Measurements from ENCODE around the gene HSPA12A.

The HSPA12A gene

GRCh38 chr10:116744163-116744753 lies 1.9 kb upstream of the HSPA12A start:
- no peak for DNase-seq (ENCODE audit: low read depth in 3 of 3)

- DNase-seq (ENCODE audit: low read depth in 3 of 3): peak in 1 of 3 donors; percentile 5
Observed at GRCh38 chr10:116743266-116744064, 1.1 kb upstream of the HSPA12A start.

GRCh38 chr10:116741391-116742351 lies 695 bp downstream of the HSPA12A start:
- DNase-seq (ENCODE audit: low read depth in 3 of 3): no peak

GRCh38 chr10:116740971-116741370 lies 1.4 kb downstream of the HSPA12A start:
- no peak for DNase-seq (ENCODE audit: low read depth in 3 of 3)

GRCh38 chr10:116738339-116738738 lies 4.0 kb downstream of the HSPA12A start:
- DNase-seq (ENCODE audit: low read depth in 3 of 3): no peak

GRCh38 chr10:116737627-116738327 lies 4.6 kb downstream of the HSPA12A start:
- DNase-seq (ENCODE audit: low read depth in 3 of 3): no peak

GRCh38 chr10:116733566-116733965 lies 8.8 kb downstream of the HSPA12A start:
- no peak for DNase-seq (ENCODE audit: low read depth in 3 of 3)

- DNase-seq (ENCODE audit: low read depth in 3 of 3): no peak
Observed at GRCh38 chr10:116732573-116732972, 9.8 kb downstream of the HSPA12A start.

- no peak for DNase-seq (ENCODE audit: low read depth in 3 of 3)
Observed at GRCh38 chr10:116730464-116731260, 11.7 kb downstream of the HSPA12A start.

- no peak for DNase-seq (ENCODE audit: low read depth in 3 of 3)
Observed at GRCh38 chr10:116729243-116729642, 13.1 kb downstream of the HSPA12A start.

- DNase-seq (ENCODE audit: low read depth in 3 of 3): no peak
Observed at GRCh38 chr10:116728526-116729096, 13.8 kb downstream of the HSPA12A start.

GRCh38 chr10:116723428-116724281 lies 18.7 kb downstream of the HSPA12A start:
- no peak for DNase-seq (ENCODE audit: low read depth in 3 of 3)

- DNase-seq (ENCODE audit: low read depth in 3 of 3): no peak
Observed at GRCh38 chr10:116722736-116723427, 19.5 kb downstream of the HSPA12A start.

GRCh38 chr10:116721547-116722392 lies 20.6 kb downstream of the HSPA12A start:
- no peak for DNase-seq (ENCODE audit: low read depth in 3 of 3)

GRCh38 chr10:116720668-116721546 lies 21.5 kb downstream of the HSPA12A start:
- DNase-seq (ENCODE audit: low read depth in 3 of 3): no peak

GRCh38 chr10:116720241-116720643 lies 22.1 kb downstream of the HSPA12A start:
- DNase-seq (ENCODE audit: low read depth in 3 of 3): no peak

GRCh38 chr10:116719804-116720203 lies 22.6 kb downstream of the HSPA12A start:
- no peak for DNase-seq (ENCODE audit: low read depth in 3 of 3)

All from stimulated activated CD4-positive, alpha-beta T cell treated with anti-CD3 and anti-CD28 coated beads, TNF-alpha, amount 100 ng/mL, for 48 hours (primary cell).